ENCODE data around the gene DXO. TPM values are rescaled to one million over a fixed set of nuclear protein-coding genes. Genes with fewer than 3 reads are reported as not detected.

DXO gene
- total RNA-seq, 1 experiment from 2014 or later = 13.8 TPM

GRCh38 chr6:31940256-31940664, 31.7 kb downstream of the DXO start:
- H3K27ac Mint-ChIP-seq = no peak overlapping the region; the same call in 1 of the 2 replicates
- H3K27me3 Mint-ChIP-seq (ENCODE audit: low read depth) = peaks cover 24% of the 10 kb centered on the region
- CTCF ChIA-PET = interaction anchor here (1.2 to 1.7 kb wide), 4 partner anchors 12 to 170 kb away, joined by 3 to 13 read pairs (median 4); partner anchors contain the start of gene NEU1
- POLR2A ChIA-PET = no interaction called here
- ATAC-seq = no peak
- H3K9me3 Mint-ChIP-seq = no peaks in the 10 kb centered on the region
- no peak for TF ChIP-seq ZNF532 (CRISPR knock-in tag; IDR thresholded peaks at IDR 0.05; ENCODE audit: borderline replicate concordance)
- TF ChIP-seq NR3C1 (CRISPR knock-in tag; conservative IDR thresholded peaks at IDR 0.05; ENCODE audit: low read depth) = no peak
- no peak for TF ChIP-seq GTF2I (CRISPR knock-in tag; conservative IDR thresholded peaks at IDR 0.05)
- no peak for TF ChIP-seq ZNF219 (CRISPR knock-in tag; IDR thresholded peaks at IDR 0.05; ENCODE audit: borderline replicate concordance)
- no peak for TF ChIP-seq ZBTB21 (CRISPR knock-in tag; IDR thresholded peaks at IDR 0.05; ENCODE audit: borderline replicate concordance)
- TF ChIP-seq TEAD4 (CRISPR knock-in tag; IDR thresholded peaks at IDR 0.05) = no peak
- TF ChIP-seq PRDM15 (CRISPR knock-in tag; IDR thresholded peaks at IDR 0.05) = no peak
- no peak for TF ChIP-seq RORB (CRISPR knock-in tag; IDR thresholded peaks at IDR 0.05)
- TF ChIP-seq E2F1 (CRISPR knock-in tag; IDR thresholded peaks at IDR 0.05) = no peak
- no peak for TF ChIP-seq ZNF671 (CRISPR knock-in tag; IDR thresholded peaks at IDR 0.05)
- no peak for TF ChIP-seq IRF1 (CRISPR knock-in tag; IDR thresholded peaks at IDR 0.05)
- TF ChIP-seq USF2 (CRISPR knock-in tag; IDR thresholded peaks at IDR 0.05) = no peak
- TF ChIP-seq ZNF138 (CRISPR knock-in tag; conservative IDR thresholded peaks at IDR 0.05) = no peak
- TF ChIP-seq ZSCAN18 (CRISPR knock-in tag; IDR thresholded peaks at IDR 0.05) = no peak
- TF ChIP-seq JAZF1 (CRISPR knock-in tag; IDR thresholded peaks at IDR 0.05) = no peak
- no peak for TF ChIP-seq ERG (CRISPR knock-in tag; IDR thresholded peaks at IDR 0.05)
- TF ChIP-seq TP53 (CRISPR knock-in tag; IDR thresholded peaks at IDR 0.05) = no peak
- no peak for TF ChIP-seq ZNF396 (CRISPR knock-in tag; IDR thresholded peaks at IDR 0.05; ENCODE audit: borderline replicate concordance)
- no peaks in the 10 kb centered on the region for H3K36me3 Mint-ChIP-seq
- H3K4me1 Mint-ChIP-seq = peaks cover 7% of the 10 kb centered on the region
- DNase-seq (ENCODE audit: low spot score) = no peak
- no peak overlapping the region for H3K4me3 Mint-ChIP-seq
